IPS-NIHi7 (cell line): ENCODE measurements around the gene PRDM1.

Experiments
- DNase-seq: peaks from one replicate; pipeline ENCODE4 v3.0.0; 2012; ENCODE audit warnings: mixed read lengths; ENCODE audit errors: extremely low spot score

PRDM1 gene

GRCh38 chr6:106097411-106098231 lies 11.5 kb downstream of the PRDM1 start:
- DNase-seq, result no peak

- DNase-seq, result no peak
These were observed 12.5 kb downstream of the PRDM1 start for GRCh38 chr6:106098383-106099234.

- DNase-seq, result no peak
These were observed 13.1 kb downstream of the PRDM1 start for GRCh38 chr6:106099235-106099537.

GRCh38 chr6:106100755-106101154 lies 14.6 kb downstream of the PRDM1 start:
- DNase-seq, result no peak

- no peak for DNase-seq
These were observed 15.3 kb downstream of the PRDM1 start for GRCh38 chr6:106101466-106101865.

- no peak for DNase-seq
These were observed 15.9 kb downstream of the PRDM1 start for GRCh38 chr6:106102034-106102433.

- DNase-seq, result no peak
These were observed 17.0 kb downstream of the PRDM1 start for GRCh38 chr6:106102967-106103727.

GRCh38 chr6:106103728-106104109 lies 17.6 kb downstream of the PRDM1 start:
- DNase-seq, result no peak

GRCh38 chr6:106104476-106104875 lies 18.3 kb downstream of the PRDM1 start:
- DNase-seq, result no peak

GRCh38 chr6:106104941-106105340 lies 18.8 kb downstream of the PRDM1 start:
- DNase-seq, result no peak

- DNase-seq, result no peak
These were observed 19.4 kb downstream of the PRDM1 start for GRCh38 chr6:106105493-106105892.

- DNase-seq, result no peak
These were observed 20.3 kb downstream of the PRDM1 start for GRCh38 chr6:106106276-106107042.

- no peak for DNase-seq
These were observed 21.0 kb downstream of the PRDM1 start for GRCh38 chr6:106107043-106107613.

- DNase-seq, result no peak
These were observed 22.0 kb downstream of the PRDM1 start for GRCh38 chr6:106108129-106108528.

GRCh38 chr6:106109029-106109428 lies 22.9 kb downstream of the PRDM1 start:
- DNase-seq, result no peak

GRCh38 chr6:106110164-106110826 lies 24.2 kb downstream of the PRDM1 start:
- no peak for DNase-seq

GRCh38 chr6:106112433-106112832 lies 26.3 kb downstream of the PRDM1 start:
- no peak for DNase-seq

- DNase-seq, result no peak
These were observed 27.3 kb downstream of the PRDM1 start for GRCh38 chr6:106113256-106113959.

- DNase-seq, result no peak
These were observed 28.4 kb downstream of the PRDM1 start for GRCh38 chr6:106114492-106114891.

- DNase-seq, result no peak
These were observed 29.1 kb downstream of the PRDM1 start for GRCh38 chr6:106115286-106115685.
